ENCODE data around the gene CLDN9.
A peak's percentile ranks its signal among the peaks of the same experiment; 100 is the strongest.
"Not testable (repeated sequence)": the region's sequence is repeated elsewhere in the genome, so short reads cannot be mapped to it uniquely, and the experiment has no call there.

CLDN9 gene

DNA sequence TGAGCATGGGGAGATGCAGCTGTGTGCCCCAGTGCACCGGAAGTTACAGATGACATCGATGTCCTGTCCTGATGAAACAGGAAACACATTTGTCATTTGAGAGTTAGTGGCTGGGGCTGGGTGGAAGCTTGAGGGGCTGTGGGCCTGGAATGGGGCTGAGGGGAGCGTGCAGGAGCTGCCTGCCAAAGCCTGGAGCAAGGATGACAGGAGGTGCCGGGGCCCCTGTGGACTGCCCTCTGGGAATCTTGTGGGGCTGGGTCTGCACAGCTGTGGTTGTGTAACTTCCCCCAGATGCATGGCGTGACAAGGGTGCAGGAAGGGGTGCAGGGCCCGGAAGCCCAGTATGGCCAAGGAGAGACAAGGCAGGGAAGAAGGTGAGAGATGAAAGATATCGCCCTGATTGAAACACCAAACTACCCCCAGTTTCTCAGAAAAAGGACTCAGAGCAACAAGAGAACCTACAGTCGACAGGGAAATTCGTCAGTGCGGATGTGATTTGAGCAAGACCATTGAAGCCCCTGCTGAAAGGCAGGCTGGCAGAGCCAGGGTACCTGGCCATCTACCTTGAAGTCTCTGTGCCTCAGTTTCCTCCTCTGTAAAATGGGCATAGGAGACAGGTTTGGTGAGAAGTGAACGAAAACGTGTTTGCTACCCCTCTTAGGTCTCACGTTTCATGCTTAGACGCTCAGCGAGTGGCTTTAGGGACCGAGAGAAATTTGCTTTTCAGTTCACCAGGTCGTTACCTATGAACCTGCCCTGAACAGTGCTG, 42.4 kb downstream of the CLDN9 start:
- no peak for DNase-seq (ENCODE audit: low read depth in 2 of 2)

DNA sequence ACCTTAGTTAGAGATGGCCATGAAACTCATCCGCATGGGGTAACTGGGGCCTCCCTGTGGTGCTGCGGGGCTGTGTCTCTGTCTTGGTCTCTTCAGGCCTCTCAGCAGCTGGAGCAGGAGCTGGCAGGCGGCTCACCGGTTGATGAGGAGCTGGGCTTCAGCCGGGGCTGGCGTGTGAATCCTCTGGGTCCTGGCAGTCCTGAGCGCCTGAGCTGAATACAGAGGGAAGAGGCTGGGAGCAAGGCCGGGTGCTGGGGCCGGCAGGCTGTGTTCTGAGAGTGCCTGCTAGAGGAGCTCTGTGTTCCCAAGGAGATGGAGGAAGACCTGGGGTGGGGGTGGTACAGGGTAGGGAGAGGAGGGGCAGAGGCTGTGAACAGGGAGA, 43.0 kb downstream of the CLDN9 start:
- not testable (repeated sequence) for DNase-seq (ENCODE audit: low read depth in 2 of 2)

DNA sequence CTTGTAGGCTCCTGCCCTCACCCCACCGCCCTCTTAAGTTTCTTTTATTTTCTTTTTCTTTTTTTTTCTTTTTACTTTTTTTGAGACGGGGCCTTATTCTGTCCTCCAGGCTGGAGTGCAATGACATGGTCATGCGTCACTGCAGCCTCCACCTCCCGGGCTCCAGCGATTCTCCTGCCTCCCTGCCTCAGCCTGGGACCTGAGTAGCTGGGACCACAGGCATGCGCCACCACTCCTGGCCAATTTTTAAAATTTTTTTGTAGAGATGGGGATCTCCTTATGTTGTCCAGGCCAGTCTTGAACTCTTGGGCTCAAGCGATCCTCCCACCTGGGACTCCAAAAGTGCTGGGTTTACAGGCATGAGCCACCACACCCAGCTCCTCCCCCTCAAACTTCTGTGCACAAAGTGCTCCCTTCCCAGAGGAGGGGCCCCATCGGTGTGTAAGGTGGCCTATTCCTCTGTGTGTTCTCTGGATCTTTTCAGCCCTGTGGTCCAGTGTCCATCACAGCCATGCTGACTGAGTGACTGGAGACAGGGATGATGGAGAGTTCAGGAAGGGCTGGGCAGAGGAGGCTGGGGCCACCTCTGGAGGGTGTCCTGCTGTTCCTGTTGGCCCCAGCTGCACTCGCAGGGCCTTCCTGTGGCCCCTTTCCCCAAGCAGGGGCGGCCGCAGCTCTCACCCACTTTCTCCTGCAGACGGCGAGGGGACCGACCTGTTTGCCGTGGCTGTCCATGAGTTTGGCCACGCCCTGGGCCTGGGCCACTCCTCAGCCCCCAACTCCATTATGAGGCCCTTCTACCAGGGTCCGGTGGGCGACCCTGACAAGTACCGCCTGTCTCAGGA, 43.8 kb downstream of the CLDN9 start:
- DNase-seq (ENCODE audit: low read depth in 2 of 2) = no peak

DNA sequence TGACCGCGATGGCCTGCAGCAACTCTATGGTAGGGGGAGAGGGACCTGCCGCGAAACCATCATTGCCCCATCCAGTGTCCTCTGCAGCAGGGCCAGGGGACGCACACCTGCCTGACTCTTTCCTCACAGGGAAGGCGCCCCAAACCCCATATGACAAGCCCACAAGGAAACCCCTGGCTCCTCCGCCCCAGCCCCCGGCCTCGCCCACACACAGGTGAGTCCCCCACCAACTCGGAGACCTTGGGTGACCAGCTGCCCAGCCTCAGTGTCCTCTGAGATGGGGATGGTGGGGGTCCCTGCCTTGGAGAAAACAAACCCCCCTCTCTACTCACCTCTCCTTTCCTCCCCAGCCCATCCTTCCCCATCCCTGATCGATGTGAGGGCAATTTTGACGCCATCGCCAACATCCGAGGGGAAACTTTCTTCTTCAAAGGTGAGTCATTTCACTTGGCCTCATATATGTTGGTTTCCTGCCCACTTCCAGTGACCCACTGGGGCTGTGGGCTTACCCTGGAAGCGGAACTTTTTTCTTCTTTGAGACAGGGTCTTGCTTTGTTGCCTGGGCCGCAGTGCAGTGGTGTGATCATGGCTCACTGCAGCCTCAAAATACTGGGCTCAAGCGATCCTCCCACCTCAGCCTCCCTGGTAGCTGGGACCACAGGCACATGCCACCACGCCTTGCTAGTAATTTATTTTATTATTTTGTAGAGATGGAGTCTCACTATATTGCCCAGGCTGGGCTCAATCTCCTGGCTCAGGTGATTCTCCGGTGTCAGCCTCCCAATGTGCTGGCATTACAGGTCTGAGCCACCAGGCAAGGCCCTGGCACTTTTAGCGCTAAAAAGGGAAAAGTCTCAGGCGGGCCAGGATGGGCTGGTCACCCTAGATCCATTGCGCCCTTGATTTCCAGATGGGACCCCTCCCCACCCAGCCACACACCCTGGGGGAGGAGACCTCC, 44.7 kb downstream of the CLDN9 start:
- no peak for DNase-seq (ENCODE audit: low read depth in 2 of 2)

DNA sequence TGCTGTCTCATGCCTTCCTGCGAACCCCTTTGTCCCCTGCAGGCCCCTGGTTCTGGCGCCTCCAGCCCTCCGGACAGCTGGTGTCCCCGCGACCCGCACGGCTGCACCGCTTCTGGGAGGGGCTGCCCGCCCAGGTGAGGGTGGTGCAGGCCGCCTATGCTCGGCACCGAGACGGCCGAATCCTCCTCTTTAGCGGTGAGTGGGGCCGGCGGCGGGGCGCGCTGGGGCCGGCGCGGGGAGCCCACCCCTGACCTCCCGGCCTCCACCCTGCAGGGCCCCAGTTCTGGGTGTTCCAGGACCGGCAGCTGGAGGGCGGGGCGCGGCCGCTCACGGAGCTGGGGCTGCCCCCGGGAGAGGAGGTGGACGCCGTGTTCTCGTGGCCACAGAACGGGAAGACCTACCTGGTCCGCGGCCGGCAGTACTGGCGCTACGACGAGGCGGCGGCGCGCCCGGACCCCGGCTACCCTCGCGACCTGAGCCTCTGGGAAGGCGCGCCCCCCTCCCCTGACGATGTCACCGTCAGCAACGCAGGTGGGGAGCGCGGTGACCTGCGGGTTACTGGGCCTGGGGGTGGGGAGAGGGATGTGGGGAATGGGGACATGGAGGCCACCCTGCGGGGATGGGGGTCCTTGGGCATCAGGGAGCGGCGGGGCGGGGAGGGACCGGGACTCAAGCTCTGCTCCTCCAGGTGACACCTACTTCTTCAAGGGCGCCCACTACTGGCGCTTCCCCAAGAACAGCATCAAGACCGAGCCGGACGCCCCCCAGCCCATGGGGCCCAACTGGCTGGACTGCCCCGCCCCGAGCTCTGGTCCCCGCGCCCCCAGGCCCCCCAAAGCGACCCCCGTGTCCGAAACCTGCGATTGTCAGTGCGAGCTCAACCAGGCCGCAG, 45.7 kb downstream of the CLDN9 start:
- DNase-seq (ENCODE audit: low read depth in 2 of 2) = no peak

DNA sequence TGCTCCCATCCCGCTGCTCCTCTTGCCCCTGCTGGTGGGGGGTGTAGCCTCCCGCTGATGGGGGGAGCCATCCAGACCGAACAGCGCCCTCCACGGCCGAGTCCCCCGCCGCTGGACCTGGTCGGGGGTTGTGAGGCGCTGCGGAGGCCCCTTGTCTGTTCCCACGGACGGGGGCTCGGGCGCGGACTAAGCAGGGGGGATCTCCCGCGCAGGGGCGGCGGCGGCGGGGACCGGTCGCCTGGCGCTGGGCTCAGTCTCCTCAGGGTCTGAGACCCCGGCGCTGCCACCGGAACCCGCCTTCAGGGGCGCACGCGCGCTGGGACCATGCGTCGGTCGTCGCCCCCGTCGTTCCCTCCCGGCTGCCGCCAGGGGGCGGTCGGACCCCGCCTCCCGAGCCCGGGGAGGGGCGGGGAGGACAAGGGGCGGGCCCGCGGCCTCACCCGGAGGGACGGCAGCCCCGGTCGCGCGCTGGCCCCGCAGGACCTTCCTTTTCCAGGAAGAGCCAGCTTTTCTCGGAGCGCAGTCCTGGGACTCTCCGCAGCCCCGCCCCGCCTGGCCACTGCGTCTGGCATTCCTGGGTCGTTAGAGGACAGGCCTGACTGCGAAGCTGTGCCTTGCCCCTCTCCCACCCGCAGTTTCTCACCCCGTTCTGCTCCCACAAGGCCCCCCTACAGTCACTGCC, 46.5 kb downstream of the CLDN9 start:
- peak; percentile 83 to 84 for DNase-seq (ENCODE audit: low read depth in 2 of 2)

DNA sequence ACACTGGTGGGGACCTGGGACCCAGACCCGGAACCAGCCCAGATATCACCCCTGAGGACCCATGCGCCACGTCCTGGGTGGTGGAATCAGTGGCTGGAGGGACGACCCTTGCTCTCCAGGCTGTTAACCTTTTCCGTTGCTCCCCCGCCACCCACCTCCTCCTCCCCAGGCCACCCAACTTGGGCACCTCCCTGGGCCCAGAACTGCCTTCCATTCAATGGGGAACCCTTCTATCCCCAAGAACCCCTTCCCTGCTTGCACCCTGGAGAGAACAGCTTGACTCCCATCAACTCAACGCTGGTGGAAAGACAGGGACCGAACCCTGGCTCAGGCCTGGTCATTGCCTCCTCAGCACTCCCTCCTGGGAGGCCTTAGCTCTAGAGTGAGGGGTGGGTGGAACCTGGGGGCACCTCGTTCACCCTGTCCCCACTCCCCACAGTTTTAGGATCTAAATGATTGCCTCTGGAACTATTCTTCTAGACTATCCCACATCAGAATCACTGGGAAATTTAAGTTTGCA, 47.1 kb downstream of the CLDN9 start:
- DNase-seq (ENCODE audit: low read depth in 2 of 2) = no peak

DNA sequence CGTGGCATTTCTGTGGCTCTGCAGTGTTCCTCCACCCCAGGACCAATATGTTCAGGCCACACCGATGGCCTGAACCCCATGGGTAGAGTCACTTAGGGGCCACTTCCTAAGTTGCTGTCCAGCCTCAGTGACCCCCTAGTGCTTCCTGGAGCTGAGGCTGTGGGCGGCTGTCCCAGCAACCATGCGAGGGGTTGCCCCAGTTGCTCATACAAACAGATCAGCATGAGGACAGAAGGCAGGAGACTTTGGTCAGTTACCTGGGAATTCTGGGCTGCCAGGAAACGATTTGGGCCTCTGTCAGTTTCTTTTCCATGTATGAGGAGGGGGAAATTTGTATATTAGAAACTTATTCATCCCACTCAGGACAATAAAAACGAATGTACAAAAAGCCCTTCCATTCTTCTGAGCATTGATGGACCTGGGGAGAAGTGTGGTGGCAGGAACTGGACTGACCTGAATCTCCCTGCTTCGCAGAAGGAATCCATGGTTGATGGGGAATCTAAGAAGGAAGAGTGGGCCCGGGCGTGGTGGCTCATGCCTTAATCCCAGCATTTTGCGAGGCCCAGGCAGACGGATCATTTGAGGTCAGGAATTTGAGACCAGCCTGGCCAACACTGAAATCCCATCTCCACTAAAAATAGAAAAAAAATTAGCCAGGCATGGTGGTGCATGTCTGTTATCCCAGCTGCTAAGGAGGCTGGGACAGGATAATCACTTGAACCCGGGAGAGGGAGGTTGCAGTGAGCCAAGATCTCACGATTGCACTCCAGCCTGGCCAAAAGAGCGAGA, 47.8 kb downstream of the CLDN9 start:
- DNase-seq (ENCODE audit: low read depth in 2 of 2) = no peak

DNA sequence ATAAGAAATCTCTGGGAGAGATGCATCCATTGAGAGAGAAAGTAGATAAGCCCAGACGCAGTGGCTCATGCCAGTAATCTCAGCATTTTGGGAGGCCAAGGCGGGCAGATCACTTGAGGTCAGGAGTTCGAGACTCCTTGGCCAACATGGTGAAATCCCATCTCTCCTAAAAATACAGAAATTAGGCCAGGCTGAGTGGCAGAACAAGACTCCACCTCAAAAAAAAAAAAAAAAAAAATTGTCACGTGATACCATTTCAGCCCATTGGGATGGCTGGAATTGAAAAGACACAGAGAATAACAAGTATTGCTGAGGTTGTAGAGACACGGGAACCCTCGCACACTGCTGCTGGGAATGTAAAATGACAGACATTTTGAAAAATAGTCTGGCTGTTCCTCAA, 49.8 kb downstream of the CLDN9 start:
- no peak for DNase-seq (ENCODE audit: low read depth in 2 of 2)

DNA sequence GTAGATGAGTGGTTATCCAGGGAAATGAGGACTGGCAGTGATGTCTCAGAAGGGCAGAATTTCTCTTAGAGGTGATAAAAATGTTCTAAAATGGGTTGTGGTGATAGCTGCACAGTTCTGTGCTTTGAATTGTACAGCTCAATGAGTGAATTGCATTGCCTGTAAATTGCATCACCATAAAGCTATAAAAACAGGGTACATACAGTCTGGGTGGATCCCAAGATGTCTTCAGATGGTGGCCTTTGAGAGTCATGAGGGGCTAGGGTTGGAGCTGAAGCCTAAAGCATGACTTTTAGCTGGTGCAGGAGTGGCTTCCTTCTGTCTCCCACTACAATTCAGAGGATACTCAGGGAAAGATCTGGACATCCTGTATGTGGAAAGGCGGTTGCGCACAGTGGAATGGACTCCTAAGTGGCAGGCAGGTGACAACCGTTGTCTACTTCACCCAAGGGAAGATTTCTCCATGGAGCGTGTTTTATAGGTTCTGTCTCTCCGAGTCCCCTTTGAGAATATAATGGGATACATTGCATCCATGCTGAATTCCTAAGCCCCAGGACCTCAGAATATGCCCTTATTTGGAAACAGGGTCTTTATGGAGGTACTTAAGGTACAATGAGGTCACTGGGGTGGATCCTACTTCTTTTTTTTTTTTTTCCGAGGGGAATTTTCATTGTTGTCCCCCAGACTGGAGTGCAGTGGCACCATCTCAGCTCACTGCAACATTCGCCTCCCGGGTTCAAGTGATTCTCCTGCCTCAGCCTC, 51.1 kb downstream of the CLDN9 start:
- no peak for DNase-seq (ENCODE audit: low read depth in 2 of 2)

All from stimulated activated CD4-positive, alpha-beta T cell treated with anti-CD3 and anti-CD28 coated beads, Interleukin-4, amount 100 ng/mL, for 48 hours (primary cell).